Activated CD4-positive, alpha-beta T cell treated with anti-CD3 and anti-CD28 coated beads, Interleukin-2, amount 10 ng/mL, durations not matched to agents 7 days and 5 days (primary cell): Measurements from ENCODE around the gene SPAG16. TPM values are rescaled to one million over a fixed set of nuclear protein-coding genes. Genes with fewer than 3 reads are reported as not detected.
A peak's percentile ranks its signal among the peaks of the same experiment; 100 is the strongest.

Source experiments
- CTCF ChIA-PET: fragments of 350-600 bp; sonication (Branson Sonifier 250); formaldehyde crosslinking; loops from one replicate; lab custom pipeline; 2021; ENCODE audit warnings: antibody characterized with exemption; lab: Charles Lee
- POLR2A ChIA-PET: fragments of 350-600 bp; sonication (Branson Sonifier 250); formaldehyde crosslinking; loops from one replicate; lab custom pipeline; 2021; ENCODE audit warnings: antibody characterized with exemption; lab: Charles Lee
- DNase-seq: peaks from one replicate; pipeline ENCODE4 v3.0.0-alpha.2; 2020
- H3K27ac Mint-ChIP-seq: one replicate; pipeline ENCODE4 v1.8.0; 2021; ENCODE audit warnings: mild to moderate bottlenecking, moderate library complexity, mixed read lengths
- H3K27me3 Mint-ChIP-seq: one replicate; pipeline ENCODE4 v1.8.0; 2021; ENCODE audit warnings: mixed read lengths
- H3K36me3 Mint-ChIP-seq: one replicate; pipeline ENCODE4 v1.8.0; 2021; ENCODE audit warnings: low read depth, mixed read lengths
- H3K4me1 Mint-ChIP-seq: one replicate; pipeline ENCODE4 v1.8.0; 2021; ENCODE audit warnings: mixed read lengths
- H3K4me3 Mint-ChIP-seq: one replicate; pipeline ENCODE4 v1.8.0; 2021; ENCODE audit warnings: mild to moderate bottlenecking, moderate library complexity, mixed read lengths
- H3K9me3 Mint-ChIP-seq: one replicate; pipeline ENCODE4 v1.8.0; 2021; ENCODE audit warnings: mixed read lengths
- total RNA-seq, 2 experiments: library from RNA; stranded (reverse); gene quantifications; one replicate each; pipeline ENCODE4 v1.2.3, GENCODE V29; 2021

SPAG16 gene
- 10 to 100 TPM; 10.6 to 10.7 TPM for total RNA-seq

- DNase-seq, result peak; percentile 98
- POLR2A ChIA-PET, result no interaction called here
- Mint-ChIP-seq H3K27ac (peak within 1 kb of the TSS; percentile 96), H3K27me3 (peaks cover 2% of the 10 kb centered on the region), H3K4me1 (peaks cover 27% of the 10 kb centered on the region), H3K4me3 (peak within 1 kb of the TSS; percentile 90), H3K36me3 (no peaks in the 10 kb centered on the region), H3K9me3 (no peaks in the 10 kb centered on the region)
- CTCF ChIA-PET, result interaction anchor here (1.0 kb wide), 2 partner anchors 9 to 41 kb away, joined by 3 to 4 read pairs; no protein-coding TSS in a partner anchor
Measured at GRCh38 chr2:213284105-213285090, at the start of gene SPAG16. TSS of gene SPAG16 (plus strand) at chr2:213284464.

- no peak overlapping the region for H3K4me3 Mint-ChIP-seq
- peaks cover 17% of the 10 kb centered on the region for H3K27me3 Mint-ChIP-seq
- no peaks in the 10 kb centered on the region for H3K9me3 Mint-ChIP-seq
- CTCF ChIA-PET, result no interaction called here
- no peaks in the 10 kb centered on the region for H3K36me3 Mint-ChIP-seq
- no peak overlapping the region for H3K27ac Mint-ChIP-seq
- no peak for DNase-seq
- POLR2A ChIA-PET, result no interaction called here
- H3K4me1 Mint-ChIP-seq, result peaks cover 33% of the 10 kb centered on the region
Measured at GRCh38 chr2:213234641-213235040, 49.6 kb upstream of the SPAG16 start.

- Mint-ChIP-seq H3K27ac (no peak overlapping the region), H3K4me1 (peaks cover 33% of the 10 kb centered on the region), H3K4me3 (no peak overlapping the region), H3K36me3 (no peaks in the 10 kb centered on the region), H3K9me3 (no peaks in the 10 kb centered on the region), H3K27me3 (peaks cover 17% of the 10 kb centered on the region)
- CTCF ChIA-PET, result no interaction called here
- POLR2A ChIA-PET, result interaction anchor here (0.7 kb wide), 1 partner anchor 1489 kb away, joined by 3 read pairs; no protein-coding TSS in a partner anchor
- DNase-seq, result no peak
Measured at GRCh38 chr2:213235741-213236140, 48.5 kb upstream of the SPAG16 start.

- ChIA-PET CTCF (no interaction called here), POLR2A (no interaction called here)
- Mint-ChIP-seq H3K27me3 (peaks cover 17% of the 10 kb centered on the region), H3K4me1 (peaks cover 33% of the 10 kb centered on the region), H3K9me3 (no peaks in the 10 kb centered on the region), H3K27ac (no peak overlapping the region), H3K36me3 (no peaks in the 10 kb centered on the region), H3K4me3 (no peak overlapping the region)
- no peak for DNase-seq
Measured at GRCh38 chr2:213237251-213237650, 47.0 kb upstream of the SPAG16 start.

- H3K36me3 Mint-ChIP-seq, result no peaks in the 10 kb centered on the region
- peaks cover 17% of the 10 kb centered on the region for H3K27me3 Mint-ChIP-seq
- DNase-seq, result no peak
- no peak overlapping the region for H3K4me3 Mint-ChIP-seq
- CTCF ChIA-PET, result no interaction called here
- H3K27ac Mint-ChIP-seq, result no peak overlapping the region
- POLR2A ChIA-PET, result no interaction called here
- peaks cover 29% of the 10 kb centered on the region for H3K4me1 Mint-ChIP-seq
- no peaks in the 10 kb centered on the region for H3K9me3 Mint-ChIP-seq
Measured at GRCh38 chr2:213237787-213238186, 46.5 kb upstream of the SPAG16 start.

GRCh38 chr2:213238753-213239495, 45.3 kb upstream of the SPAG16 start:
- POLR2A ChIA-PET, result no interaction called here
- Mint-ChIP-seq H3K27ac (peak overlapping the region; percentile 41), H3K27me3 (peaks cover 17% of the 10 kb centered on the region), H3K4me3 (no peak overlapping the region), H3K36me3 (no peaks in the 10 kb centered on the region), H3K9me3 (no peaks in the 10 kb centered on the region), H3K4me1 (peaks cover 25% of the 10 kb centered on the region)
- CTCF ChIA-PET, result no interaction called here
- DNase-seq, result no peak

GRCh38 chr2:213241817-213242216, 42.4 kb upstream of the SPAG16 start:
- H3K27me3 Mint-ChIP-seq, result peaks cover 10% of the 10 kb centered on the region
- no peak overlapping the region for H3K4me3 Mint-ChIP-seq
- DNase-seq, result no peak
- ChIA-PET CTCF (no interaction called here), POLR2A (no interaction called here)
- peaks cover 17% of the 10 kb centered on the region for H3K4me1 Mint-ChIP-seq
- H3K9me3 Mint-ChIP-seq, result no peaks in the 10 kb centered on the region
- H3K36me3 Mint-ChIP-seq, result no peaks in the 10 kb centered on the region
- H3K27ac Mint-ChIP-seq, result no peak overlapping the region

- peaks cover 10% of the 10 kb centered on the region for H3K27me3 Mint-ChIP-seq
- CTCF ChIA-PET, result interaction anchor here (1.0 kb wide), 1 partner anchor 9 kb away, joined by 3 read pairs; no protein-coding TSS in a partner anchor
- peaks cover 19% of the 10 kb centered on the region for H3K4me1 Mint-ChIP-seq
- no peak overlapping the region for H3K4me3 Mint-ChIP-seq
- no peak overlapping the region for H3K27ac Mint-ChIP-seq
- POLR2A ChIA-PET, result no interaction called here
- DNase-seq, result no peak
- H3K9me3 Mint-ChIP-seq, result no peaks in the 10 kb centered on the region
- no peaks in the 10 kb centered on the region for H3K36me3 Mint-ChIP-seq
Measured at GRCh38 chr2:213242653-213243052, 41.6 kb upstream of the SPAG16 start.

GRCh38 chr2:213243189-213244044, 40.8 kb upstream of the SPAG16 start:
- H3K36me3 Mint-ChIP-seq, result no peaks in the 10 kb centered on the region
- ChIA-PET CTCF (interaction anchor here (0.7 to 1.0 kb wide), 3 partner anchors 8 to 41 kb away, joined by 3 read pairs; partner anchors contain the start of gene SPAG16), POLR2A (no interaction called here)
- H3K27ac Mint-ChIP-seq, result peak overlapping the region; percentile 1
- no peak overlapping the region for H3K4me3 Mint-ChIP-seq
- H3K4me1 Mint-ChIP-seq, result peaks cover 22% of the 10 kb centered on the region
- peaks cover 10% of the 10 kb centered on the region for H3K27me3 Mint-ChIP-seq
- no peaks in the 10 kb centered on the region for H3K9me3 Mint-ChIP-seq
- no peak for DNase-seq

GRCh38 chr2:213246497-213247281, 37.6 kb upstream of the SPAG16 start:
- ChIA-PET POLR2A (no interaction called here), CTCF (interaction anchor here (0.6 kb wide), 1 partner anchor 60 kb away, joined by 3 read pairs; no protein-coding TSS in a partner anchor)
- Mint-ChIP-seq H3K4me1 (peaks cover 15% of the 10 kb centered on the region), H3K9me3 (no peaks in the 10 kb centered on the region), H3K36me3 (no peaks in the 10 kb centered on the region), H3K4me3 (no peak overlapping the region), H3K27ac (no peak overlapping the region), H3K27me3 (peaks cover 4% of the 10 kb centered on the region)
- DNase-seq, result peak; percentile 75

- DNase-seq, result no peak
- peaks cover 6% of the 10 kb centered on the region for H3K27me3 Mint-ChIP-seq
- no peak overlapping the region for H3K4me3 Mint-ChIP-seq
- no peaks in the 10 kb centered on the region for H3K36me3 Mint-ChIP-seq
- CTCF ChIA-PET, result no interaction called here
- H3K4me1 Mint-ChIP-seq, result peaks cover 15% of the 10 kb centered on the region
- POLR2A ChIA-PET, result no interaction called here
- no peaks in the 10 kb centered on the region for H3K9me3 Mint-ChIP-seq
- no peak overlapping the region for H3K27ac Mint-ChIP-seq
Measured at GRCh38 chr2:213247566-213247965, 36.7 kb upstream of the SPAG16 start.
